IMR-90 (cell line): ENCODE results near the gene LCN10. TPM values are rescaled to one million over a fixed set of nuclear protein-coding genes. Genes with fewer than 3 reads are reported as not detected.

Experiments used
- ATAC-seq: fragments of 200-7000 bp; cut with Tn5 transposase; 2 replicates; pipeline ENCODE4 v1.9.1; 2020; ENCODE audit warnings: low read depth, mild to moderate bottlenecking, moderate library complexity
- BruUV-seq: library from RNA; stranded (reverse); fragments of 400-500 nt; replicated peaks from 2 replicates; lab custom pipeline; 2021; lab: Mats Ljungman, UMichigan
- CTCF ChIA-PET: fragments of 300-600 bp; formaldehyde crosslinking; extraction: SDS; loops from one replicate; lab custom pipeline; 2021; ENCODE audit warnings: antibody characterized with exemption; lab: Yijun Ruan, JAX
- POLR2A ChIA-PET: fragments of 300-600 bp; sonication (Branson Sonifier 250); formaldehyde crosslinking; loops from one replicate; lab custom pipeline; 2022; ENCODE audit warnings: antibody characterized with exemption; ENCODE audit not compliant: unreplicated experiment; lab: Charles Lee
- DNase-seq: peaks from one replicate; pipeline ENCODE4 v3.0.0; 2013
- H2AFZ ChIP-seq: replicated peaks from 2 replicates; pipeline ENCODE3; 2013; ENCODE audit warnings: low read length, mild to moderate bottlenecking; ENCODE audit not compliant: poor library complexity
- H2AK5ac ChIP-seq: 2 replicates; pipeline ENCODE4 v1.6.1; 2013; ENCODE audit warnings: low read depth, low read length, inconsistent platforms
- H2AK9ac ChIP-seq: replicated peaks from 2 replicates; pipeline ENCODE3; 2013; ENCODE audit warnings: mild to moderate bottlenecking, low read depth, low read length, moderate library complexity; ENCODE audit not compliant: poor library complexity
- H2BK120ac ChIP-seq: 2 replicates; pipeline ENCODE4 v1.6.1; 2013; ENCODE audit warnings: low read depth, low read length, inconsistent platforms
- H2BK15ac ChIP-seq: 3 replicates; pipeline ENCODE4 v1.6.1; 2013; ENCODE audit warnings: low read depth, low read length, inconsistent platforms
- H2BK20ac ChIP-seq: 2 replicates; pipeline ENCODE4 v1.6.1; 2013; ENCODE audit warnings: low read depth, mild to moderate bottlenecking, inconsistent platforms, low read length, moderate library complexity
- H2BK5ac ChIP-seq: 2 replicates; pipeline ENCODE4 v1.6.1; 2013; ENCODE audit warnings: mild to moderate bottlenecking, low read depth, low read length, inconsistent platforms; ENCODE audit not compliant: poor library complexity, severe bottlenecking
- H3K14ac ChIP-seq: replicated peaks from 2 replicates; pipeline ENCODE4 v1.6.1; 2013; ENCODE audit warnings: low read depth, low read length, inconsistent platforms
- H3K18ac ChIP-seq: 2 replicates; pipeline ENCODE4 v1.6.1; 2013; ENCODE audit warnings: low read depth, low read length, control low read depth
- H3K23ac ChIP-seq: 2 replicates; pipeline ENCODE4 v1.6.1; 2013; ENCODE audit warnings: low read depth, low read length, inconsistent platforms
- H3K27ac ChIP-seq: 2 replicates; pipeline ENCODE4 v1.5.1; 2013; ENCODE audit warnings: mild to moderate bottlenecking, control low read depth, low read length; ENCODE audit not compliant: insufficient read depth
- H3K27me3 ChIP-seq: 2 replicates; pipeline ENCODE4 v1.6.1; 2013; ENCODE audit warnings: low read length; ENCODE audit not compliant: control insufficient read depth, insufficient read depth
- H3K36me3 ChIP-seq: 2 replicates; pipeline ENCODE4 v1.6.1; 2013; ENCODE audit warnings: low read length, mixed read lengths; ENCODE audit not compliant: control insufficient read depth, insufficient read depth
- H3K4ac ChIP-seq: 2 replicates; pipeline ENCODE4 v1.6.1; 2013; ENCODE audit warnings: low read depth, low read length, inconsistent platforms
- H3K4me1 ChIP-seq: 2 replicates; pipeline ENCODE4 v1.6.1; 2013; ENCODE audit warnings: low read length, mixed read lengths; ENCODE audit not compliant: control insufficient read depth, insufficient read depth
- H3K4me2 ChIP-seq: 2 replicates; pipeline ENCODE4 v1.6.1; 2013; ENCODE audit warnings: low read depth, mild to moderate bottlenecking, control low read depth, low read length, moderate library complexity
- H3K4me3 ChIP-seq: 2 replicates; pipeline ENCODE4 v1.5.1; 2013; ENCODE audit warnings: low read depth, mild to moderate bottlenecking, control low read depth, low read length, moderate library complexity; ENCODE audit not compliant: insufficient read depth
- H3K56ac ChIP-seq: 2 replicates; pipeline ENCODE4 v1.6.1; 2013; ENCODE audit warnings: low read length, inconsistent platforms; ENCODE audit not compliant: insufficient read depth; ENCODE audit errors: extremely low read depth
- H3K79me1 ChIP-seq, 2 experiments: 2 replicates each; pipeline ENCODE4 v1.6.1; 2013; ENCODE audit warnings: low read length in 2 of 2, inconsistent platforms in 1 of 2, low read depth in 1 of 2
- H3K9ac ChIP-seq: 2 replicates; pipeline ENCODE4 v1.6.1; 2013; ENCODE audit warnings: low read depth, low read length, control low read depth
- H3K9me1 ChIP-seq: 2 replicates; pipeline ENCODE4 v1.6.1; 2013; ENCODE audit warnings: low read length, inconsistent platforms; ENCODE audit not compliant: insufficient read depth
- H3K9me3 ChIP-seq: 2 replicates; pipeline ENCODE4 v1.6.1; 2013; ENCODE audit warnings: low read length; ENCODE audit not compliant: control insufficient read depth, insufficient read depth
- H4K20me1 ChIP-seq: 2 replicates; pipeline ENCODE4 v1.6.1; 2013; ENCODE audit warnings: low read length, inconsistent platforms; ENCODE audit not compliant: insufficient read depth
- H4K5ac ChIP-seq: 2 replicates; pipeline ENCODE4 v1.6.1; 2013; ENCODE audit warnings: mild to moderate bottlenecking, low read depth, low read length, control low read depth
- H4K8ac ChIP-seq, 2 experiments: 2 replicates each; pipeline ENCODE4 v1.6.1; 2013; ENCODE audit warnings: low read depth in 2 of 2, low read length in 2 of 2, control low read depth in 1 of 2, inconsistent platforms in 1 of 2
- H4K91ac ChIP-seq: 2 replicates; pipeline ENCODE4 v1.6.1; 2013; ENCODE audit warnings: low read depth, low read length, inconsistent platforms; ENCODE audit not compliant: insufficient read depth
- CEBPB ChIP-seq: IDR thresholded peaks from 2 replicates; pipeline ENCODE4 v1.6.1; 2012; ENCODE audit warnings: low read depth, low read length, improper control_type of control experiment
- CHD1 ChIP-seq: IDR thresholded peaks from 2 replicates; pipeline ENCODE4 v1.6.1; 2012; ENCODE audit warnings: low read depth, low read length, improper control_type of control experiment
- ELK1 ChIP-seq: fragments of 150-350 bp; IDR thresholded peaks from 2 replicates; pipeline ENCODE4 v1.6.1; 2016; ENCODE audit warnings: low read depth, mild to moderate bottlenecking, low read length, moderate library complexity, borderline replicate concordance
- FOS ChIP-seq: fragments of 150-350 bp; IDR thresholded peaks from 2 replicates; pipeline ENCODE4 v1.6.1; 2016; ENCODE audit warnings: low read depth, low read length
- MAFK ChIP-seq: IDR thresholded peaks from 2 replicates; pipeline ENCODE4 v1.6.1; 2012; ENCODE audit warnings: low read depth, low read length, improper control_type of control experiment
- NFE2L2 ChIP-seq: fragments of 150-350 bp; IDR thresholded peaks from 2 replicates; pipeline ENCODE4 v1.6.1; 2016; ENCODE audit warnings: low read depth, mild to moderate bottlenecking, low read length
- POLR2A ChIP-seq: IDR thresholded peaks from 2 replicates; pipeline ENCODE4 v1.6.1; 2012; ENCODE audit warnings: mild to moderate bottlenecking, low read depth, low read length
- USF2 ChIP-seq: fragments of 150-350 bp; IDR thresholded peaks from 2 replicates; pipeline ENCODE4 v1.6.1; 2017; ENCODE audit warnings: mild to moderate bottlenecking, antibody characterized with exemption, low read length, low read depth
- WGBS, 2 experiments: methylation state at CpG; one replicate each; pipeline versions ENCODE4 v1.1.5 to v1.1.7; 2013; ENCODE audit warnings: missing lambda C conversion rate in 2 of 2; ENCODE audit not compliant: insufficient read length in 1 of 2; ENCODE audit errors: extremely low coverage in 2 of 2; 5-methylcytosine and 5-hydroxymethylcytosine counted together
- dilution Hi-C: fragments of 300-500 bp; cut with HindIII; formaldehyde crosslinking; loops from one replicate; pipeline ENCODE4 v1.14.3; 2018; ENCODE audit warnings: low sequenced_read_pairs; ENCODE audit not compliant: unreplicated experiment
- in situ Hi-C: fragments of 300-500 bp; cut with MboI; formaldehyde crosslinking; loops from 3 replicates; pipeline ENCODE4 v1.14.3; 2019; ENCODE audit warnings: low sequenced_read_pairs, inconsistent platforms, mixed read lengths
- intact Hi-C: fragments of 100-400 bp; cut with micrococcal nuclease; formaldehyde crosslinking; loops from 2 replicates; pipeline ENCODE4 v1.10.0; 2022
- polyA plus RNA-seq, 3 experiments: library from polyadenylated mRNA; depleted of rRNA; stranded (reverse); fragments of >200 nt; gene quantifications; 2 replicates each; pipeline ENCODE4 v1.2.3, GENCODE V29; 2012; ENCODE audit warnings: low replicate concordance in 1 of 3
- total RNA-seq: library from RNA; depleted of rRNA; stranded (reverse); fragments of >200 nt; gene quantifications from 2 replicates; pipeline ENCODE4 v1.2.3, GENCODE V29; 2012

LCN10 gene
- total and polyA plus RNA-seq, 2 of the 4 experiments (the other 2 are of a cell fraction): not detected

GRCh38 chr9:136773386-136774044 is 30.8 kb upstream of the LCN10 start:
- no peak overlapping the region for H2BK20ac ChIP-seq
- H3K18ac ChIP-seq: no peak overlapping the region
- no peaks in the 10 kb centered on the region for H3K36me3 ChIP-seq
- H2AFZ ChIP-seq: peak overlapping the region; percentile 79
- H2AK5ac ChIP-seq: no peak overlapping the region
- H2BK5ac ChIP-seq: no peak overlapping the region
- no peak overlapping the region for H2BK120ac ChIP-seq
- ChIA-PET CTCF (no interaction called here), POLR2A (no interaction called here)
- no peak overlapping the region for H3K14ac ChIP-seq
- no peak overlapping the region for H2BK15ac ChIP-seq
- no peak for TF ChIP-seq NFE2L2
- TF ChIP-seq MAFK: no peak
- no peak for TF ChIP-seq CHD1
- TF ChIP-seq POLR2A: no peak
- TF ChIP-seq CEBPB: no peak
- peak; percentile 90 for TF ChIP-seq USF2
- no peak for TF ChIP-seq ELK1
- TF ChIP-seq FOS: no peak
- intact Hi-C loops: no loop called here
- peaks cover 9% of the 10 kb centered on the region for H3K9me3 ChIP-seq
- H4K5ac ChIP-seq: peak overlapping the region; percentile 59; the same call in 1 of the 2 replicates
- H3K56ac ChIP-seq: no peak overlapping the region
- no peak overlapping the region for H4K91ac ChIP-seq
- BruUV-seq: no TSS peak
- WGBS, 2 experiments: 14% methylated on average over 1 of the region's 7 CpGs; no CpG with 5 or more reads in 1 of the 2 experiments
- dilution Hi-C loops: no loop called here
- no peaks in the 10 kb centered on the region for H3K79me1 ChIP-seq
- in situ Hi-C loops: no loop called here
- no peaks in the 10 kb centered on the region for H3K4me1 ChIP-seq
- H3K4me3 ChIP-seq: no peak overlapping the region
- H4K20me1 ChIP-seq: no peaks in the 10 kb centered on the region
- no peak overlapping the region for H3K4ac ChIP-seq
- no peak overlapping the region for H3K23ac ChIP-seq
- no peak overlapping the region for H3K27ac ChIP-seq
- no peak for DNase-seq
- H3K27me3 ChIP-seq: peaks cover 20% of the 10 kb centered on the region
- H3K9me1 ChIP-seq: no peaks in the 10 kb centered on the region
- H3K9ac ChIP-seq: no peak overlapping the region
- H3K4me2 ChIP-seq: no peak overlapping the region
- H4K8ac ChIP-seq: 0 out of 4 replicates have a peak overlapping the region, but pooled peaks of 1 of the 2 experiments have one; percentile 35
- peak overlapping the region; percentile 70 for H2AK9ac ChIP-seq
- ATAC-seq: peak; percentile 74
